ENCODE measurements around the gene RPS6KB2.
"Not testable (repeated sequence)": the region's sequence is repeated elsewhere in the genome, so short reads cannot be mapped to it uniquely, and the experiment has no call there.

The RPS6KB2 gene

DNA sequence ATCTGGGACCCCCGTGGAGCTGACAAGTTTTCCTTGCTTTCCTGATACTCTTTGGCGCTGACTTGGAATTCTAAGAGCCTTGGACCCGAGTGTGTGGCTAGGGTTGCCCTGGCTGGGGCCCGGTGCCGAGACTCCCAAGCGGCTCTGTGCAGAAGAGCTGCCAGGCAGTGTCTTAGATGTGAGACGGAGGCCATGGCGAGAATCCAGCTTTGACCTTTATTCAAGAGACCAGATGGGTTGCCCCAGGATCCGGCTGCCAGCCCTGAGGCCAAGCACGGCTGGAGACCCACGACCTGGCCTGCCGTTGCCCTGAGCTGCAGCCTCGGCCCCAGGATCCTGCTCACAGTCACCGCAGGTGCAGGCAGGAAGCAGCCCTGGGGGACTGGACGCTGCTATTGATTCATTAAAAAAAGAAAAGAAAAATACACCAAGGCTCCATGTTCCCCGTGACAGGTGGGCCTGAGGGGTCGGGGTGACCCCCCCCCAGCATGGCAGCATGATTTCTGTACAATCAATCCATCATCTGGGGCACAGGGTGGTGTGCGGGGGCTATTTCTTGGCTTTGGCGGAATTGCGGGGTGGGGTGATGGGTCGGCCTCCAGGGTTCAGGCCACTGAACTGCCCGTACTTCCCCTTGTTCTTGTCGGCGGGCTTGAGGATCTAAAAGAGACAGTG, 30.2 kb upstream of the RPS6KB2 start:
- no peak for DNase-seq

- DNase-seq = no peak
Observed at GRCh38 chr11:67398661-67399563, 29.4 kb upstream of the RPS6KB2 start.

- DNase-seq = no peak
Observed at GRCh38 chr11:67400251-67400941, 27.9 kb upstream of the RPS6KB2 start.

DNA sequence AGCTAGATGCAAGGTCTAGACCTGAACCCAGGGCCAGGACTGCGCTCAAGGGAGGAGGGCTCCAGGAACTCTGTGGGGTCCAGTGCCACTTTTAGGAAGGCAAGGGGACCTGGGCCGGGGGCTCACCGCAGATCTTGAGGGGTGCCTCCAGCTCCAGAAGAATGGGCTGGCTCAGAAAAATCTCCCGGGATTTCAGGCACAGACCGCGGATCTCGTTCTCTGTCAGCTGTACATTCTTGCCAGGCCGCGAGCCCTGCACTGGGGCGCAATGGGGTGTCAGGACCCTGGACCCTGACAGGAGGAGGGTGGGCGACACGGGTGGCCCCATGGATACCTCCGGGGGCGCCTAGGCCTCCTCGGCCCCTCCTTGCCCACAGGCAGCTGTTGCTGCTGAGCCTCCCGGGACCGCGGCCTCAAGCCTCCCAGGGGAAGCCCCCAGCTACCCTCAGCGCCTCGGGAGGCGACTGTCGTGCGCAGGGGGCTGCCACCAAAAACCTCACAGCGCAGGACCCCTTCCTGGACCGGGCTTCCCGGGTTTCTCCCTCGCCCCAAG, 27.3 kb upstream of the RPS6KB2 start:
- DNase-seq = no peak

DNA sequence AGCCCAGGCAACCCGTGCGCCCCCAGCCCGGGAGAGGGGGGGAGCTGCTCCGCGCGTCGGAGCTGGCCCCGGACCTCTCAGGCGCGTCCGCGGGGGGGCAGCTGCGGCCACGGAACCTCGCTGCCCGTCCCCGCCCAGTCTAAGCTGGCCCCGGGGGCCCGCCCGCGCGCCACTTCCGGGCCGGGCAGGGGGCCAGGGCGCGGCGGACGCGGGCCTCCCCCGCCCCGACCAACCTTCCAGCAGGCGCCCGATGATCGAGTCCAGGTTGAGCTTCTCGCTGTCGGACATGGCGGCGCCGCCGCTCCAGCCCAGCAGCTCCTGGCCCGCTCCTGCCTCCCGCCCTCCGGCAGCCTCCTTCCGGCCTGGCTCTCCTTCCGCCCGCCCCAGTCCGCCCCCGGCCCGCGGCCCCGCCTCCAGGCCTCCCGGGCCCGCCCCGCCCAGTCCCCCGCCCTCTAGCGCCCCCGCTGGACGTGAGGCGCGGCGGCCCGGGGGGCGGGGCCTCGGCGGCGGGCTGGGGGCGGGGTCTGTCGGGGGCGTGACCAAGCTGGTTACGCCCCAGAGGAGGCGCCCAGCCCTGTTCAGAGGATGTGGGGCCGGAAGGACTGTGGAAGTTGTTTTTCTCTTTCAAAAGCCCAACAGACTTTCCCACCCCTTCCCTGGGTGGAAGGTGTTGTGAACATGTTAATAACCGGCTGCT, 26.7 kb upstream of the RPS6KB2 start, which contains the start of gene PPP1CA:
PPP1CA (minus strand) TSS at position 364 of the 697 bp plus-strand sequence; CDS start at position 288, 76 bp downstream.
- peak; percentile 98 for DNase-seq

- not testable (repeated sequence) for DNase-seq
Observed at GRCh38 chr11:67402192-67402839, 26.0 kb upstream of the RPS6KB2 start.

- DNase-seq = not testable (repeated sequence)
Observed at GRCh38 chr11:67403085-67403484, 25.2 kb upstream of the RPS6KB2 start.

- no peak for DNase-seq
Observed at GRCh38 chr11:67404515-67405195, 23.6 kb upstream of the RPS6KB2 start.

DNA sequence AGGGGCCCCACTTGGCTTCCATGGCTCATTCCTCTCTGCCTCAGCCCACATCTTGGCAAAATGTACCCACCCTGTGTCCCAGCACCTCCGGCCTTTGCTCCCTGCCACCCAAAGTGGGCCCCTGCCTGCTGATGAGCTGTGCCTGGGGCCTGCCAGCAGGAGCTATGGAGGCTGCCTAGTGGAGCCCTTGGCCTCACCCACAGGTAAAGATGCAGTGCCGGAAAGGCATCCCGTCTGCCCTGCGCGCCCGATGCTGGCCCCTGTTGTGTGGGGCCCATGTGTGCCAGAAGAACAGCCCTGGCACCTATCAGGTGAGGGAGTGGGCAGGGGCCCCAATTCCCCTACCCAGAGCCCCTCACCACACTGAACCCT, 23.1 kb upstream of the RPS6KB2 start:
- DNase-seq = no peak

DNA sequence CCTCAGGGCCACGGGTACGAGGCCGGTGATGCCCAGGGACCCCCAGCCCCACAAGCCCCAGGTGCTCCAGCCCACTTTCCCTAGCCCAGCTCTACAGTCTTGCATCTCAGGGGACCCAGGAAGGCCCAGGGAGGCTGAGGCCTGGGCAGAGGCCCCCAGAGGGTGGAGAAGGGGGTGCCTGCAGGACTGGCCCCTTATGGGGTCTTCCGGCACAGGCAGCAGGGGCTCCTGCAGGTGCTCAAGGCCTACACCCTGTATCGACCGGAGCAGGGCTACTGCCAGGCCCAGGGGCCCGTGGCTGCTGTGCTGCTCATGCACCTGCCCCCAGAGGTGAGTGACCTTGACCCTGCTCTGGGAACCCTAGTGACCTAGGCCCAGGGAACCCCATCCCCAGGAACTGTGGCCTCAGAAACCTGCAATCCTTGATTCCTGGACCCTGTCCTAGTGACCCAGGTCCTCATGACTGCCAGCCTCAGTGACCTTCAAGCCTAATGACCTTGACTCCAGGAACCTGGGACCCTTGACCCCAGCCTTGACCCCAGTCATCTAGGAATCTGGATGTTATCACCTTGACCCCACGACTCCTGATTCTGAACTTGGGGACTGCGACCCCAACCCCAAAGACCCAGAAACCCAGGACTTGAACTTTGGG, 22.5 kb upstream of the RPS6KB2 start:
- no peak for DNase-seq

- DNase-seq = no peak
Observed at GRCh38 chr11:67406420-67406968, 21.8 kb upstream of the RPS6KB2 start.

GRCh38 chr11:67406969-67407687, 21.2 kb upstream of the RPS6KB2 start:
- DNase-seq = no peak

- DNase-seq = no peak
Observed at GRCh38 chr11:67407688-67408163, 20.6 kb upstream of the RPS6KB2 start.

DNA sequence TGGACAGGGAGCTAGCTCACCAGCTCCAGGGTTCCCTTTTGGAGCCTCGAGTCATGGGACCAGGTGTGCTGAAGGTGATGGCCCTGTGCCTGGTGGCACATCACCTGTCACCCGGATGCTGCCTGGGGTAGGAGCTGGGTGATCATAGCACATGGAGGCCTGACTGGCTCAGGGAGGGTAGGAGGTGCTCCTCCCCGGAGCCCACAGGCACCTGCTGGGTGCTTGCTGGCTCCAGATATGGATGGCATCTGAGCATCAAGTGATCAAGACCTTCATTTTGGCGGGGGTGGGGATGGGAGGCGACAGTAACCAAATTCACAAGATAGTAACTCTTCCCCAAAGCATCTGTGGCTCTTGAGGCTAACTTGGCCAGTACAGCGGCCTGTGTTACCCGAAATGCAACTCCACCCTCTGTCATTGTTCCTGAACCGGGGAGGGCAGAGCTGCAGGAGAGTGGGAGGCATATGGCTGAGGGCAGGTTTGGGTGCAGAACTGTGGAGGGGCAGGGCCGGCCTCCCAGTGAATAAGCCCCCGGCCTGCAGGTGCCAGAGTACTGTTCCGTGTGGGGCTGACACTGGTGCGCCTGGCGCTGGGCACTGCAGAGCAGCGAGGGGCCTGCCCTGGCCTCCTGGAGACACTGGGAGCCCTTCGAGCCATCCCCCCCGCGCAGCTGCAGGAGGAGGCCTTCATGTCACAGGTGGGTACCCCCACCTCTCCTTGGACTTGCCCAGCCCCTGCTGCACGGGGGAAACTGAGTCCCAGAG, 19.7 kb upstream of the RPS6KB2 start:
- no peak for DNase-seq

- peak; percentile 86 for DNase-seq
Observed at GRCh38 chr11:67409261-67409666, 19.0 kb upstream of the RPS6KB2 start.

DNA sequence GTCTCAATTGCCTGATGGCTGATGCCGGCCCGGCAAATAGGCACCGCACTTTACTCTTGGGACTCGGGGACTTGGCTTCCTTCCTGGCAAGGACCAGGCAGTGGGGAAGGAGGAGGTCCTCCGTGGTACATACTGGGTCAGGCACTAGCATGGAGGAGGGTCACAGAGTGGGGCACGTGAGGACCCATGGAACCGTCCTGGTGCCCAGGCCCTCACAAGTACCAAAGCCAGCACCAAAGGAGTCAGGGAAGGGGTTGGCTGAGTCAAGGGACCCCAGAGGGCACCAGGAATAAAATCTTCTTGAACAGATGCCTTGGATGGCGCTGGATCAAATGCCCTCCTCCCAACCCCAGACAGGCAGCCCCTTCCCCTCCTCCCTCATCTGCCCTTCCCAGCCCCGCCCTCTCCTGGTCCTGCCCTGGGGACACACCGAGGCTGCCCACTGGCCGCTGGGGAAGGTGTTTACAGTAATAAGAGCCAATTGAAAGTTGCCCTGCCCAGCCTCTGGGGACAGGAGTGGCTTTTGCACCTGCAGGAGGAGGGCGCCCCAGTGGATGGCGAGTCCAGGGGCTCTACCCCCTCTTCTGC, 18.4 kb upstream of the RPS6KB2 start:
- no peak for DNase-seq

- DNase-seq = no peak
Observed at GRCh38 chr11:67410369-67410831, 17.9 kb upstream of the RPS6KB2 start.
